GM19395 (cell line): ENCODE results near the gene ANKS1B.

ENCODE experiments used
- ATAC-seq: cut with Tn5 transposase; IDR thresholded peaks from one replicate; pipeline ENCODE4 v1.9.1; 2021; ENCODE audit warnings: mild to moderate bottlenecking, moderate library complexity; ENCODE audit not compliant: unreplicated experiment

The ANKS1B gene

GRCh38 chr12:98912401-98912974, 1072.2 kb downstream of the ANKS1B start:
- ATAC-seq, result no peak

DNA sequence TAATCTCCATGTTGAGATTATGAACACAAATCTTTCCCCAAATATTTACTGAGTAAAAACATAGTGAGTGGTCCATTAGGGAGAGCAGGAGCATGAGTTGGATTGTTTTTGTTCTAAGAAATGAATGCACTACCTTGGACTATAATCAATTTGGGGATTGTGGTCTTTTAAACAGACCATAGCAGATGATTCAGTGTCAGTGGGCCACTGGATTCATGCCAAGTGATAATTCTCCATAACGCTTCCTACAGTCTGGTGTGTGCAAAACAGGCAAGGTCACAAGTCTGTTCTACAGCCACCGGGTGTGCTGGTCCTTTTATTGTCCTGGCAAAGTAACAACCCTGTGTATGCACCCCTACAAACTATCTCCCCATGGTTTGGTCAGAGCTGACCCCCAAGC, 1073.3 kb downstream of the ANKS1B start:
- ATAC-seq, result no peak

GRCh38 chr12:98909746-98910145, 1075.0 kb downstream of the ANKS1B start:
- no peak for ATAC-seq

- no peak for ATAC-seq
These were observed 1075.9 kb downstream of the ANKS1B start for GRCh38 chr12:98908866-98909265.

DNA sequence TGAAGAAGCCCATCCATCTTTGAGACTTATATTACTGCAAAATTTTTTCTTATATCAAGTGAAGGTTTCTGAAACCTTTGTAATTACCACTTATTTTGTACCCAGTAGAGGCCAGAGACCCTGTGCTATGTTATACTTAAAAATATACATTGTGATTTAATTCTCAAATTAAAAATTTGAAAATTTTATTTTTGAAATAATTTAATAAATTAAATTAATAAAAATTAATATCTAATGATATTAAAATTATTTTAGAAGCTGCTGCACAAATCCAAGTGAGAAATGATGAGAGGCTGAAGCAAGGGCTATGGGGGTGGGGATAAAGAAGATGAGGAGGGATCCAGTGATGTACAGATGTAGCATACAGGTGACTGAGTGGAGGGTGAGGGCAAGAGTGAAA, 1080.9 kb downstream of the ANKS1B start:
- no peak for ATAC-seq

- no peak for ATAC-seq
These were observed 1083.5 kb downstream of the ANKS1B start for GRCh38 chr12:98901189-98901588.

DNA sequence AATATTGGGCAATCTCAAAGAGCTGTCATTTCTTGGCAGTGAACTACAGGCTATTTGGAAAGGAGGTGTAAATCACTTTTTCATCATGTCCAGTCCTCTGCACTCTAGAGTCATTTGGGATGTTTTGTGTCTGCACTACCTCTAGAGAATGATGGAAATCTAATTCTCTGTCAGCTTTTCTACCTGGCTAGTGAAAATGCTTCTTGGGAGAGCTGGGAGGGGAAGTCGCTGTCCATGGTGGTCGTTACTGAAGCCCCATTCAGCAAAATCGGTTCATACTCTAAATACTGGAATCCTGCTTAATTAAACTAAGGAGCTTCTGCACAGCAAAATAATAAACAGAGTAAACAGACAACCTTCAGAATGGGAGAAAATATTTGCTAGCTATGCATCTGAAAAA, 1087.8 kb downstream of the ANKS1B start:
- no peak for ATAC-seq

GRCh38 chr12:98895086-98895651, 1089.6 kb downstream of the ANKS1B start:
- ATAC-seq, result no peak

- ATAC-seq, result no peak
These were observed 1090.2 kb downstream of the ANKS1B start for GRCh38 chr12:98894412-98895085.

- no peak for ATAC-seq
These were observed 1090.9 kb downstream of the ANKS1B start for GRCh38 chr12:98893675-98894411.

- ATAC-seq, result no peak
These were observed 1091.5 kb downstream of the ANKS1B start for GRCh38 chr12:98893126-98893674.

DNA sequence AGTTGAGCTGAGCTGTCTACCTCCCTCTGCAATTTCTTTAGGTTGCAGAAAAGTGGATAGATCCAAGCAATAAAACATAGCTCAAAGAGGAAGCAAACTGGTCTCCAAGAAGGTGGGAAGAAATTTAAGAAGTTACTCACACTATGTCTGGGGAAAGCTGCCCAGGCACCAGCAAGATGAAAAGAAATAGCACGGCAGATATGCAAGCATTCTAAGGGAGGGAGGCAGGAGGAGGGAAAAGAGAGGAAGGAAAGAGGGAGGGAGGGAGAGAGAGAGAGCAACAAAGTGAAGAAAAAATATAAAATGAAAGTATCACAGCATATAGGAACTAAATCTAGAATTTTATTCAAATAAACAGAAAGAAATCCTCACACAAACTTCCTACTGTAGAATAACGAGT, 1099.0 kb downstream of the ANKS1B start:
- no peak for ATAC-seq

DNA sequence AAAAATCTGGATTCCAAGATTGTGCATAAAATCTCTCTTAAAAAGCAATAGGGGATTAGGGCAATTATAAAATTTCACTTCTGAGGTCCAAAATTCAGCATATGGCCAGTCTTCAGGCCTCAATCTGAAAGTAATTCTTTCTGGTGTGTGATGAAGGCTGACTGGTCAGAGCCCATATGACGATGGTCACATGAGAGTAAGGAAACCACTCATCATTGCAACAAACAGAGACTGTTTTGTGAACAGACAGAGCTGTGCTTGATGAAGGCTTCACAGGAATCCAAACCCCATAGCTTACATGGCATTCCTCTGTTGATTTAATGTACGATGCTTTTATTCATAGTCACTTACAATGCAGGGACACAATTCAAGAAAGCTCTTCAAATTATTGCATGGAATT, 1101.5 kb downstream of the ANKS1B start:
- no peak for ATAC-seq

DNA sequence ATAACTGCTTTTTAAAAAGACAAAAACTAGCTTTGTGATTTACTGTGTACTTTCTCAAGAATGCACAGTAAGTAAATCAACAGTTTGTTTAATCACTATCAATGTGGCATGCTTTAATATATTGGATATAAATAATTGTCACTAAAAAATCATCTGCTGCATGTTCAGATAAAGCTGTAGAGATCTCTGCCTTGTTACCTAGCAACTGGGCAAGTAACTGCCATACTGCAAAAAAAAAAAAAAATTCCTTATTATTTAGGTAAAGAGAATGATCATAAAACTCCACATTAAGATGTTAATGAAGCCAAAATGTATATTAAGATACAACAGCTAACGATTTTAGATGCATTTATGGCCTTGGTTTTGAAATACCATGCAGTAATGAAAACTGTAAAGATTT, 1102.2 kb downstream of the ANKS1B start:
- no peak for ATAC-seq

GRCh38 chr12:98873776-98874175, 1111.0 kb downstream of the ANKS1B start:
- ATAC-seq, result no peak

GRCh38 chr12:98870504-98870903, 1114.2 kb downstream of the ANKS1B start:
- no peak for ATAC-seq

- ATAC-seq, result no peak
These were observed 1114.7 kb downstream of the ANKS1B start for GRCh38 chr12:98869886-98870503.

DNA sequence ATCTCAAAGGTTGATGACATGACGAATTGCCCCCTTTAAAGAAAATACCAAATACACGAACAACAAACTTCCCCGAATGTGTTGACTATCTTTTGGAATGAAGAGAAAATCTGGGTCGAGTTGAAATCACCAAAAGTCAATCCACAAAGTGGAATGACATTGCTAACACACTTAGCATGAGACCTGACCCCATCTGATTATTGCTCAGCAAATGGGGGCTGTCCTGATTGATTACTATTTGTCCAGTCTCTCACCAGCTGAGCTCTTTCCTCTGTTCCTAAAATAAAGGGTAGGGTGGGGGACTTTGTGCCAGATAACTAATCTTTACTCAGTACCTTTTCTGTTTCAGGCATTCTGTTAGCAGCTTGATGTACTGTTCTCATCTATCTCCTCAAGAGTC, 1116.2 kb downstream of the ANKS1B start:
- no peak for ATAC-seq

DNA sequence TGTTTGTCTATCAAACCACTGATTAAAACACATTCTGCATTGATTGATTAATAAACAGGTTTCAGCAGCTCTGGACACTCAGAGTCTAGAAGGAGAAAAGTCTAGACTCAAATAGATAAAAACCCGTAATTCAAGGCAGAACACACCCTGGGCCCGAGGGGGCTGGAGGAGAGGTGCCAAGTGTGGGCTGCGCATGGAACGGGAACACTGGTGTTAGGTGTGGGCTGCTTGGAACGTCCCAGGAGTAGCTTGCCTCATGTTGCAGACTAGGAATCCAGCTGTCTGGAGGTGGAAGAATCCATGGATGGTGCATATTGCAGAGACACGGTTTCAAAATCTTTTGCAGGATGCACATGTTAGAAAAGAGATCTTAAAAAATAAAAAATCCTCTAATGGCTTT, 1116.7 kb downstream of the ANKS1B start:
- no peak for ATAC-seq

DNA sequence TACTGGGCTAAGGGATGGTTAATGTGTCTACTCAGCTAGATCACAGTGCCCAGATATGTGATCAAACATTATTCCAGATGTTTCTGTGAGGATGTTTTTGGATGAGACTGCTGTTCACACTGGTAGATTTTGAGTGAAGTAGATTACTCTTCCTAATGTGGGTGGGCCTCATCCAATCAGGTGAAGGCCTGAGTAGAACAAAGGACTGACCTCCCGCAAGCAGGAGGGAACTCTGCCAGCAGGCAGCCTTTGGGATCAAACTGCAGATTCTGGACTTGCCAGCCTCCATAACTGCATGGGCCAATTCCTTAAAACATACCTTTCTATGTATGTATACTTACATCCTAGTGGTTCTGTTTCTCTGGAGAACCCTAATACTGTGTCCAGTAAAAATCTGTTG, 1120.4 kb downstream of the ANKS1B start:
- no peak for ATAC-seq

- ATAC-seq, result no peak
These were observed 1121.6 kb downstream of the ANKS1B start for GRCh38 chr12:98863167-98863566.
